OCI-LY7 (cell line): ENCODE data around the gene TAL1. TPM values are rescaled to one million over a fixed set of nuclear protein-coding genes. Genes with fewer than 3 reads are reported as not detected.
"Not testable (repeated sequence)": the region's sequence is repeated elsewhere in the genome, so short reads cannot be mapped to it uniquely, and the experiment has no call there.

Source experiments
- BruUV-seq: library from RNA; stranded (reverse); fragments of 400-500 nt; replicated peaks from 2 replicates; lab custom pipeline; 2021; lab: Mats Ljungman, UMichigan
- CTCF ChIA-PET: fragments of 300-600 bp; sonication (Branson Sonifier 250); formaldehyde crosslinking; loops from one replicate; lab custom pipeline; 2022; ENCODE audit warnings: antibody characterized with exemption; ENCODE audit not compliant: unreplicated experiment; lab: Charles Lee
- POLR2A ChIA-PET: fragments of 300-600 bp; sonication (Branson Sonifier 250); formaldehyde crosslinking; loops from one replicate; lab custom pipeline; 2022; ENCODE audit warnings: antibody characterized with exemption; lab: Charles Lee
- DNase-seq: peaks from one replicate; pipeline ENCODE4 v3.0.0-alpha.2; 2015; ENCODE audit warnings: low spot score
- H2AFZ ChIP-seq: fragments of 200-600 bp; sonication (generic), shearing (Covaris generic); 2 replicates; pipeline ENCODE4 v1.6.1; 2014; ENCODE audit warnings: mild to moderate bottlenecking, antibody characterized with exemption, low read length, moderate library complexity
- H3K27ac ChIP-seq: fragments of 200-600 bp; sonication (generic); 2 replicates; pipeline ENCODE4 v1.5.1; 2014; ENCODE audit warnings: mixed run types, low read depth, mild to moderate bottlenecking, moderate library complexity, low read length, inconsistent platforms; ENCODE audit not compliant: poor library complexity, severe bottlenecking
- H3K36me3 ChIP-seq: fragments of 200-600 bp; sonication (generic); 2 replicates; pipeline ENCODE4 v1.6.1; 2014; ENCODE audit warnings: mild to moderate bottlenecking, antibody characterized with exemption, low read length, moderate library complexity, mixed read lengths; ENCODE audit not compliant: insufficient read depth
- H3K4me1 ChIP-seq: fragments of 200-600 bp; sonication (generic); 2 replicates; pipeline ENCODE4 v1.5.1; 2014; ENCODE audit warnings: mild to moderate bottlenecking, low read length; ENCODE audit not compliant: insufficient read depth, poor library complexity, severe bottlenecking
- H3K4me2 ChIP-seq: fragments of 200-600 bp; sonication (generic); 2 replicates; pipeline ENCODE4 v1.6.1; 2014; ENCODE audit warnings: mild to moderate bottlenecking, low read length
- H3K4me3 ChIP-seq: fragments of 200-600 bp; sonication (generic); 2 replicates; pipeline ENCODE4 v1.5.1; 2014; ENCODE audit warnings: mild to moderate bottlenecking, low read depth, low read length; ENCODE audit not compliant: poor library complexity, severe bottlenecking
- H3K79me2 ChIP-seq: fragments of 200-600 bp; sonication (generic); 2 replicates; pipeline ENCODE4 v1.6.1; 2016; ENCODE audit warnings: low read depth, mild to moderate bottlenecking, low read length, moderate library complexity, mixed read lengths; ENCODE audit not compliant: insufficient read depth
- H3K9me2 ChIP-seq: fragments of 200-600 bp; sonication (generic); 2 replicates; pipeline ENCODE4 v1.6.1; 2016; ENCODE audit warnings: mild to moderate bottlenecking, low read length, mixed read lengths; ENCODE audit not compliant: insufficient read depth
- H3K9me3 ChIP-seq: fragments of 200-600 bp; sonication (generic); 2 replicates; pipeline ENCODE4 v1.6.1; 2014; ENCODE audit warnings: mild to moderate bottlenecking, mixed run types, low read length, mixed read lengths
- H4K20me1 ChIP-seq: fragments of 200-600 bp; sonication (generic); 2 replicates; pipeline ENCODE4 v1.6.1; 2014; ENCODE audit warnings: mild to moderate bottlenecking, antibody characterized with exemption, low read length, moderate library complexity, mixed read lengths; ENCODE audit not compliant: insufficient read depth
- CTCF ChIP-seq: fragments of 200-600 bp; sonication (generic); conservative IDR thresholded peaks from 2 replicates; pipeline ENCODE4 v1.5.1; 2014; ENCODE audit warnings: mild to moderate bottlenecking, antibody characterized with exemption, low read length, moderate library complexity, mixed read lengths
- EZH2phosphoT487 ChIP-seq: fragments of 200-600 bp; sonication (generic); IDR thresholded peaks from 2 replicates; pipeline ENCODE4 v1.6.1; 2018; ENCODE audit warnings: low read depth, borderline replicate concordance, mild to moderate bottlenecking, mixed run types, antibody characterized with exemption, low read length, moderate library complexity, mixed read lengths
- intact Hi-C: fragments of 100-400 bp; cut with micrococcal nuclease; formaldehyde crosslinking; loops from one replicate; pipeline ENCODE4 v1.10.0; 2022; ENCODE audit not compliant: unreplicated experiment
- total RNA-seq, 2 experiments: library from RNA; depleted of rRNA in 1 of 2; stranded (reverse); fragments of >200 nt in 1 of 2; shearing (Covaris generic) in 1 of 2; gene quantifications; 2 replicates each; pipeline ENCODE4 v1.2.3, GENCODE V29; 2014 to 2022

Gene TAL1
- total RNA-seq, 2 experiments from 2014 or later: not detected

- ChIA-PET POLR2A (no interaction called here), CTCF (interaction anchor here (1.6 kb wide), 1 partner anchor 532 kb away, joined by 3 read pairs; no protein-coding TSS in a partner anchor)
- H3K9me2 ChIP-seq: no peaks in the 10 kb centered on the region
- no peaks in the 10 kb centered on the region for H3K4me1 ChIP-seq
- no peak overlapping the region for H3K27ac ChIP-seq
- TF ChIP-seq EZH2phosphoT487 (no peak), CTCF (no peak)
- H3K4me2 ChIP-seq: no peak overlapping the region
- intact Hi-C loops: loop anchor here (5.0 to 10.0 kb wide), 2 partner anchors 53 to 520 kb away; no protein-coding TSS in a partner anchor
- H3K36me3 ChIP-seq: no peaks in the 10 kb centered on the region
- no TSS peak for BruUV-seq
- no peaks in the 10 kb centered on the region for H4K20me1 ChIP-seq
- H2AFZ ChIP-seq: no peak overlapping the region
- H3K4me3 ChIP-seq: no peak overlapping the region
- no peaks in the 10 kb centered on the region for H3K9me3 ChIP-seq
- H3K79me2 ChIP-seq: no peaks in the 10 kb centered on the region
- no peak for DNase-seq
These were observed 37.7 kb downstream of the TAL1 start for GRCh38 chr1:47194311-47194710.

GRCh38 chr1:47193496-47193895, 38.5 kb downstream of the TAL1 start:
- H2AFZ ChIP-seq, DNase-seq, H3K9me2 ChIP-seq, H3K9me3 ChIP-seq, H3K4me1 ChIP-seq, H3K36me3 ChIP-seq, BruUV-seq, H3K4me3 ChIP-seq, H4K20me1 ChIP-seq, H3K27ac ChIP-seq, POLR2A ChIA-PET, H3K79me2 ChIP-seq, H3K4me2 ChIP-seq: not testable (repeated sequence)
- CTCF ChIA-PET: interaction anchor here (0.6 to 2.2 kb wide), 5 partner anchors 13 to 532 kb away, joined by 3 to 6 read pairs (median 3); no protein-coding TSS in a partner anchor
- intact Hi-C loops: loop anchor here (1.0 to 10.0 kb wide), 3 partner anchors 54 to 521 kb away; no protein-coding TSS in a partner anchor

DNA sequence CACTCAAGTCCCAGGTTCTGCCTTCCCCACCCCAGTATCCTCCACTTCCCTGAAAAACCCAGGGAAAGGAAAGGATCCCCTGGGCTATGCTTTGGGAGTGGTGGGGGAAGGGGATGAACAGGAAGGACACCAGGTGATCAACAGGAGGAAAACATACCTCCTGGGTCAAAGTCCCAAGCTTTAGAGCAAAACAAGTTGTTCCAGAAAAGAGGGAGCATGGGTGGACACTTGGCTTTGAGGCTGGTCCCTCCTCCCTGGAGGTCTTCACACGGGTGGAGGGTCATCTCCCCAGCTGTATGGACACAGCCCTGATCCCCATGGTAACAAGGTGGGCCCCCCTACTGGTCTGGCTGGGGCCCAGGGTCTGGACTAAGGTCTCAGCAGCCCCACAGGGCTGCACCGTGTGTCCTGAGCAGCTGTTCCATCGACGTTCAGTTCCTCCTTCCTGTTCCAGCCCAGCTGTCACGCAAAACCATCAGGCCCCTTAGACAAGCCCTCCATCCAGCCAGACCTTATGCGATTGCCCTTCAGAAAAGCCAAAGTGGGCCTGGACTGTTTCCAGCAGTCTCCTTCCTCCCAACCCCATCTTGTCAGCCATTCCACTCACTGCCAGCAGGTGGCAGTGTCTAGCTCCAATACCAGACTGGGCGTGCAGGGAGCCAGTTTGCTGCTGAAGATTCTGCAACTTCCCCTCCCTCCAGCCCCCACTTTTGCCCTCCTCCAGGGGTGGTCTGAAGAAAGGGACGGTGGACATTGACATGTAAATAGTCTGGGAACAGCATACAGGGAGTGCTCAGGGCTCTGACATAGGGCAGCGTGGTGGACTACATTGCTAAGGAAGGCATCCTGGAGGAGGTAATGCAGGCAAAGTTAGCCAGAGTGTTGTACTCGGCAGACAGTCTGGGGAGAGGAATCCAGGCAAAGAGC, 39.3 kb downstream of the TAL1 start:
- POLR2A ChIA-PET: no interaction called here
- H3K79me2 ChIP-seq: no peaks in the 10 kb centered on the region
- H3K27ac ChIP-seq: no peak overlapping the region
- peak; percentile 62 for DNase-seq
- no peaks in the 10 kb centered on the region for H4K20me1 ChIP-seq
- H2AFZ ChIP-seq: no peak overlapping the region
- no peak overlapping the region for H3K4me3 ChIP-seq
- TF ChIP-seq CTCF: peak; percentile 96
- no peak for TF ChIP-seq EZH2phosphoT487
- H3K36me3 ChIP-seq: no peaks in the 10 kb centered on the region
- no peaks in the 10 kb centered on the region for H3K9me2 ChIP-seq
- BruUV-seq: no TSS peak
- no peak overlapping the region for H3K4me2 ChIP-seq
- CTCF ChIA-PET: interaction anchor here (0.6 to 2.2 kb wide), 6 partner anchors 12 to 533 kb away, joined by 3 to 6 read pairs (median 3); no protein-coding TSS in a partner anchor
- intact Hi-C loops: loop anchor here (1.0 to 10.0 kb wide), 3 partner anchors 55 to 522 kb away; no protein-coding TSS in a partner anchor
- no peaks in the 10 kb centered on the region for H3K4me1 ChIP-seq
- no peaks in the 10 kb centered on the region for H3K9me3 ChIP-seq
